K562 (cell line): ENCODE measurements around the gene CNPPD1. TPM values are rescaled to one million over a fixed set of nuclear protein-coding genes. Genes with fewer than 3 reads are reported as not detected.

Source experiments
- BRD9 ChIP-seq: fragments of 450-650 bp; IDR thresholded peaks from 2 replicates; pipeline ENCODE4 v1.6.1; 2018; ENCODE audit warnings: low read depth; ENCODE audit not compliant: partially characterized antibody
- CBX3 ChIP-seq, 2 experiments: IDR thresholded peaks; 1 replicate in 1 of 2; 2 replicates in 1 of 2; pipeline ENCODE4 v1.6.1; 2012; ENCODE audit warnings: inconsistent platforms in 2 of 2, low read length in 2 of 2, borderline replicate concordance in 1 of 2, control low read depth in 1 of 2
- CHD2 ChIP-seq: IDR thresholded peaks from 2 replicates; pipeline ENCODE4 v1.6.1; 2011; ENCODE audit warnings: low read depth, low read length
- HMGN3 ChIP-seq: IDR thresholded peaks from 2 replicates; pipeline ENCODE4 v1.6.1; 2011; ENCODE audit warnings: borderline replicate concordance, low read depth, mild to moderate bottlenecking, mixed read lengths, low read length; ENCODE audit not compliant: insufficient read length; ENCODE audit errors: extremely low read depth
- IRF9 ChIP-seq: fragments of 450-650 bp; IDR thresholded peaks from 2 replicates; pipeline ENCODE4 v1.6.1; 2016; ENCODE audit warnings: missing biosample characterization, missing genetic modification characterization
- KDM4B ChIP-seq, 2 experiments: fragments of 450-650 bp in 1 of 2; sonication (generic) in 1 of 2; IDR thresholded peaks; 2 replicates each; pipeline ENCODE4 v1.6.1; 2016 to 2017; ENCODE audit warnings: borderline replicate concordance in 2 of 2, antibody characterized with exemption in 1 of 2, low read depth in 1 of 2, mild to moderate bottlenecking in 1 of 2
- MBD1 ChIP-seq: fragments of 250-450 bp; sonication (Bioruptor Pico); IDR thresholded peaks from 2 replicates; pipeline ENCODE4 v1.8.0; 2022; ENCODE audit warnings: inconsistent platforms
- MECOM ChIP-seq: fragments of 250-450 bp; sonication (Bioruptor Pico); IDR thresholded peaks from 2 replicates; pipeline ENCODE4 v1.8.0; 2022; ENCODE audit warnings: inconsistent platforms
- POLR2G ChIP-seq: fragments of 200-400 bp; formaldehyde crosslinking; IDR thresholded peaks from 2 replicates; pipeline ENCODE4 v1.6.1; 2017; ENCODE audit warnings: low read depth, mild to moderate bottlenecking, antibody characterized with exemption, low read length, moderate library complexity
- PRPF4 ChIP-seq: fragments of 200-400 bp; formaldehyde crosslinking; IDR thresholded peaks from one replicate; pipeline ENCODE4 v1.6.1; 2017; ENCODE audit warnings: low read length, low read depth, mild to moderate bottlenecking; ENCODE audit not compliant: insufficient read depth, poor library complexity, severe bottlenecking
- SREBF1 ChIP-seq: fragments of 150-350 bp; IDR thresholded peaks from 2 replicates; pipeline ENCODE4 v1.6.1; 2014; ENCODE audit warnings: antibody characterized with exemption, low read depth, low read length, borderline replicate concordance
- TOE1 ChIP-seq, 2 experiments: fragments of 450-650 bp in 1 of 2; sonication (generic) in 1 of 2; formaldehyde crosslinking in 1 of 2; IDR thresholded peaks; 2 replicates each; pipeline versions ENCODE4 v1.7.1 to v1.8.0; 2016 to 2022; ENCODE audit warnings: borderline replicate concordance in 2 of 2, mild to moderate bottlenecking in 2 of 2, antibody characterized with exemption in 1 of 2, inconsistent platforms in 1 of 2, low read depth in 1 of 2, missing genetic modification reagents in 1 of 2, moderate library complexity in 1 of 2
- ZBTB11 ChIP-seq, 3 experiments: fragments of 200-800 bp in 1 of 3; fragments of 250-450 bp in 1 of 3; fragments of 450-650 bp in 1 of 3; sonication (Bioruptor Pico) in 1 of 3; sonication (Bioruptor generic) in 1 of 3; formaldehyde crosslinking in 1 of 3; IDR thresholded peaks; 2 replicates each; pipeline versions ENCODE4 v1.6.1 to v1.8.0; 2016 to 2022; ENCODE audit warnings: mild to moderate bottlenecking in 2 of 3, missing genetic modification characterization in 2 of 3, missing compliant biosample characterization in 1 of 3, moderate library complexity in 1 of 3
- ZKSCAN3 ChIP-seq: fragments of 250-450 bp; sonication (Bioruptor Pico); IDR thresholded peaks from 2 replicates; pipeline ENCODE4 v1.4.0; 2020
- ZSCAN29 ChIP-seq: fragments of 450-650 bp; IDR thresholded peaks from 2 replicates; pipeline ENCODE4 v1.6.1; 2017
- polyA plus RNA-seq, 8 experiments: library from polyadenylated mRNA; depleted of rRNA in 4 of 8; stranded (reverse) in 5 of 8; unstranded in 3 of 8; fragments of >200 nt; fragmentation: Nextera tagmentation in 2 of 8; fragmentation: Illumina TruSeq in 1 of 8; extraction: Ambion mirVana in 2 of 8; extraction: Trizol in 1 of 8; gene quantifications; 2 replicates each; pipeline versions ENCODE4 v1.2.1 to v1.2.3, GENCODE V29; 2011 to 2014; ENCODE audit warnings: inconsistent platforms in 1 of 8, missing spikeins in 1 of 8
- total RNA-seq, 7 experiments: library from RNA; depleted of rRNA in 6 of 7; stranded (reverse); fragments of >200 nt in 6 of 7; fragmentation: Illumina TruSeq in 2 of 7; extraction: Trizol in 2 of 7; gene quantifications; 2 replicates each; pipeline versions ENCODE4 v1.2.1 to v1.2.3, GENCODE V29; 2011 to 2021; ENCODE audit warnings: low replicate concordance in 1 of 7
- TF ChIP-seq, protein P1 (sequence below): fragments of 200-800 bp; sonication (Bioruptor generic); IDR thresholded peaks from 2 replicates; pipeline ENCODE4 v1.6.1; 2017; ENCODE audit warnings: missing genetic modification characterization, missing compliant biosample characterization

CNPPD1 gene
- total and polyA plus RNA-seq, 9 of the 15 experiments (the other 6 are each of a cell fraction or from before 2014, with no cell fraction given): 9.9 to 53.5 (median 27.0) TPM

DNA sequence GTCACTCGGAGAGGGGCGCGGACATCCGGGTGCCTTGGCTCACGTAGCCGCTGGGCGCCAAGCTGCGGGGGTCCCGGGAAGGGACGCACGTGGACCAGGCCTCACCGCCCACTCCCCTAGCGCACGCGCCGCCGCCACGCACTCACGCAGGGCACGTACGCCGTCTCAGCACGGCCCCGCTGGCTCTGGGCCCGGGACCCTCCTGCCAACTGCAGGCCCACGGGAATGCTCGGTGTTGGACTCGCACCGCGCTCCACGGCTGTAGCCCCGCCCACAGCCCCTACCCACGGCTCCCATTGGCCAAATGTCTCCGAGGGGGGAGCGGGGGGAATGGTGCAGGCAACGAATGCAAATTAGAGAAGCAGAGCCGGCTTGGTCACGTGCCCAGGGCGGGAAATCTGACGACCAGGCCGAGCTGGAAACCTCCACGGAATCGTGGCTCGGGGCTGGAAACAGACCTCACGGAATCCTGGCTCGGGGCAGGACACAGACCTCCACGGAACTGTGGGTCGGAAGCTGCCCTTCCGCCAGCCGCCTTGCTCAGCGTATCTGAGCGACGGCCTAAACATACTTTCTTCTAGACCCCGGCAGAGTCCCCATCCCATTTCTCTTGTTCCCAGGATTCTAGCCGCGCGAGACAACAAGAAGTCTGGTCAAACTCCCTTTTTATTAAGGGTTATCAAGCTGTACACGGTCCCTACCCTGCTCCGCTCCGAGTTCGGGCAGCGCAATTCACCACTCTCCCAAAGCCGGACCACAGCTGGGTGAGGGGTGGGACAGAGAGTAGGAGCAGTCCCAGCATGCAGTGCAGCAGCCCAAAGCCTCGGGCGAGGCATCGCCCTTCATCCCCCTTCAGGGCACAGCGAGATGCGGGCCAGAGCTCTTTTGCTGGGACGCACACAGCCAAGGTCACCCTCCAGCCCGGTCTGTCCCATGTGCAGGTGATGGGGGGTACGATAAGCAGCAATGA lies 42.3 kb upstream of the CNPPD1 start, which contains the start of gene ABCB6 (continued):
- TF ChIP-seq ZBTB11 (CRISPR knock-in tag; IDR thresholded peaks at IDR 0.05) (0 out of 6 replicates have a peak, but pooled peaks of 1 of the 3 experiments have one; percentile 22), KDM4B (IDR thresholded peaks at IDR 0.05; ENCODE audit: borderline replicate concordance in 2 of 2, low read depth in 1 of 2) (0 out of 4 replicates have a peak, but pooled peaks of 1 of the 2 experiments have one; percentile 24), ZKSCAN3 (no peak), MECOM (no peak), CHD2 (no peak; the same call in 1 of the 2 replicates), MBD1 (CRISPR knock-in tag) (peak; percentile 78; the same call in 1 of the 2 replicates), BRD9 (no peak), CBX3 (IDR thresholded peaks at IDR 0.05; ENCODE audit: borderline replicate concordance in 1 of 2, low read length in 2 of 2) (0 out of 3 replicates have a peak, but pooled peaks of 1 of the 2 experiments have one; percentile 70), HMGN3 (peak; percentile 21), IRF9 (tag) (no peak), POLR2G (peak; percentile 89), PRPF4 (peak; percentile 34), ZSCAN29 (no peak), SREBF1 (no peak), TOE1 (IDR thresholded peaks at IDR 0.05; ENCODE audit: borderline replicate concordance) (peak; percentile 95), TOE1 (CRISPR knock-in tag; IDR thresholded peaks at IDR 0.05; ENCODE audit: borderline replicate concordance, low read depth) (no peak)
- TF ChIP-seq, protein P1, sequence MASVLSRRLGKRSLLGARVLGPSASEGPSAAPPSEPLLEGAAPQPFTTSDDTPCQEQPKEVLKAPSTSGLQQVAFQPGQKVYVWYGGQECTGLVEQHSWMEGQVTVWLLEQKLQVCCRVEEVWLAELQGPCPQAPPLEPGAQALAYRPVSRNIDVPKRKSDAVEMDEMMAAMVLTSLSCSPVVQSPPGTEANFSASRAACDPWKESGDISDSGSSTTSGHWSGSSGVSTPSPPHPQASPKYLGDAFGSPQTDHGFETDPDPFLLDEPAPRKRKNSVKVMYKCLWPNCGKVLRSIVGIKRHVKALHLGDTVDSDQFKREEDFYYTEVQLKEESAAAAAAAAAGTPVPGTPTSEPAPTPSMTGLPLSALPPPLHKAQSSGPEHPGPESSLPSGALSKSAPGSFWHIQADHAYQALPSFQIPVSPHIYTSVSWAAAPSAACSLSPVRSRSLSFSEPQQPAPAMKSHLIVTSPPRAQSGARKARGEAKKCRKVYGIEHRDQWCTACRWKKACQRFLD (CRISPR knock-in tag): no peak
